ENCODE data around the gene ATRN. TPM values are rescaled to one million over a fixed set of nuclear protein-coding genes. Genes with fewer than 3 reads are reported as not detected.

ATRN gene
- total and polyA plus RNA-seq, 2 experiments from 2014 or later, result 2.2 to 18.3 TPM

DNA sequence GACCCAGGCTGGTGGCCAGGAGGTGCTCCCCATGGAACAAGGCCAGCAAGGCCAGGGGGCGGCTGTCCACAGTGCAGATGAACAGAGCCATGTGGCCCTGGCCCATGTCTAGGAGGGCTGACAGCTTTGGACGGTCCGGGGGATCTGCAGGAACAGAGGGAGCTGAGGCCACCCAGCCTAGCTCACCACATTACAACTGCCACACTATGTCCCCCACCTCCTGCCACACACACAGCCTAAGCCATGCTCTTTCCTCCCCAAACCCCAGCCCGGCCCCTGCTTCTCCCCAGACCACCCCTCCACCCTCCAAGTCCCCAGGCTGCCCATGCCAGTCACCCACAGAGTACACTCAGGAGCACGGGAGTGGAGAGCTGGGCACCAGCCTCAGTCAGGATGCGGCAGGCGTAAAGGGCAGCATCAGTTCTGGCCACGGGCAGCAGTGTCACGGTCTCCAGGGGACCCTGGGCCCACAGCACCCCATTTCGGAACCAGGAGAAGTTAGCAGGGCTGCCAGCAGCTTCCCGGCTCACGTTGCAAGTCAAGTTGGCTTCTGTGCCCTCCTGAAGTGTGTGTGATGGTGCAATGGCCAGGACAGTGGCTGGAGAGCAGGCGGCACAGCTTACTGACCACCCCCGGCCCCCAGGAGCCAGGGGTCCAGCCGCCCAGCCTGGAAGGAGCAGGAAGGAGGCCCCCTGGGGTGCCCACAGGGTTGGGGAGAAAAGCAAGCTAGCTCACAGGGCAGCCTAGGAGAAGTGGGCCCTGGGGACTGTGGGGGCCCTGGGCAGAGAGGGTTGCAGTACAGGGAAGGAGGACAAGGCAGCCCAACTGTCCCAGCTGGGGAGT, 226.1 kb downstream of the ATRN start:
- DNase-seq (ENCODE audit: low spot score) (no peak), ATAC-seq (no peak)
- Histone ChIP-seq H3K4me1 (ENCODE audit: insufficient read depth) (no peaks in the 10 kb centered on the region), H3K9me2 (ENCODE audit: insufficient read depth) (no peaks in the 10 kb centered on the region), H4K20me1 (replicated peaks; ENCODE audit: insufficient read depth) (no peaks in the 10 kb centered on the region), H3K79me2 (replicated peaks; ENCODE audit: insufficient read depth) (no peaks in the 10 kb centered on the region), H3K27me3 (ENCODE audit: insufficient read depth) (no peaks in the 10 kb centered on the region), H3K27ac (ENCODE audit: low read depth) (no peak overlapping the region), H3K4me3 (no peak overlapping the region), H3K36me3 (ENCODE audit: insufficient read depth) (no peaks in the 10 kb centered on the region), H3F3A (replicated peaks; ENCODE audit: low read depth) (no peaks in the 10 kb centered on the region), H3K4me2 (no peak overlapping the region), H2AFZ (no peak overlapping the region)
- no peak overlapping the region for H3K4me3 Mint-ChIP-seq
- no peaks in the 10 kb centered on the region for H3K4me1 Mint-ChIP-seq
- H3K36me3 Mint-ChIP-seq (ENCODE audit: low read depth), result no peaks in the 10 kb centered on the region
- H3K27me3 Mint-ChIP-seq (ENCODE audit: insufficient read depth, low read depth, poor library complexity), result peaks cover 9% of the 10 kb centered on the region
- H3K27ac Mint-ChIP-seq, result no peak overlapping the region
- H3K9me3 Mint-ChIP-seq, result peaks cover 3% of the 10 kb centered on the region; the same call in 1 of the 3 replicates
- TF ChIP-seq ZNF331 (CRISPR knock-in tag; IDR thresholded peaks at IDR 0.05; ENCODE audit: low read depth), result no peak
- no peak for TF ChIP-seq POLR2AphosphoS5 (IDR thresholded peaks at IDR 0.05; ENCODE audit: low read depth)
- TF ChIP-seq, protein P1, sequence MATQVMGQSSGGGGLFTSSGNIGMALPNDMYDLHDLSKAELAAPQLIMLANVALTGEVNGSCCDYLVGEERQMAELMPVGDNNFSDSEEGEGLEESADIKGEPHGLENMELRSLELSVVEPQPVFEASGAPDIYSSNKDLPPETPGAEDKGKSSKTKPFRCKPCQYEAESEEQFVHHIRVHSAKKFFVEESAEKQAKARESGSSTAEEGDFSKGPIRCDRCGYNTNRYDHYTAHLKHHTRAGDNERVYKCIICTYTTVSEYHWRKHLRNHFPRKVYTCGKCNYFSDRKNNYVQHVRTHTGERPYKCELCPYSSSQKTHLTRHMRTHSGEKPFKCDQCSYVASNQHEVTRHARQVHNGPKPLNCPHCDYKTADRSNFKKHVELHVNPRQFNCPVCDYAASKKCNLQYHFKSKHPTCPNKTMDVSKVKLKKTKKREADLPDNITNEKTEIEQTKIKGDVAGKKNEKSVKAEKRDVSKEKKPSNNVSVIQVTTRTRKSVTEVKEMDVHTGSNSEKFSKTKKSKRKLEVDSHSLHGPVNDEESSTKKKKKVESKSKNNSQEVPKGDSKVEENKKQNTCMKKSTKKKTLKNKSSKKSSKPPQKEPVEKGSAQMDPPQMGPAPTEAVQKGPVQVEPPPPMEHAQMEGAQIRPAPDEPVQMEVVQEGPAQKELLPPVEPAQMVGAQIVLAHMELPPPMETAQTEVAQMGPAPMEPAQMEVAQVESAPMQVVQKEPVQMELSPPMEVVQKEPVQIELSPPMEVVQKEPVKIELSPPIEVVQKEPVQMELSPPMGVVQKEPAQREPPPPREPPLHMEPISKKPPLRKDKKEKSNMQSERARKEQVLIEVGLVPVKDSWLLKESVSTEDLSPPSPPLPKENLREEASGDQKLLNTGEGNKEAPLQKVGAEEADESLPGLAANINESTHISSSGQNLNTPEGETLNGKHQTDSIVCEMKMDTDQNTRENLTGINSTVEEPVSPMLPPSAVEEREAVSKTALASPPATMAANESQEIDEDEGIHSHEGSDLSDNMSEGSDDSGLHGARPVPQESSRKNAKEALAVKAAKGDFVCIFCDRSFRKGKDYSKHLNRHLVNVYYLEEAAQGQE (IDR thresholded peaks at IDR 0.05; ENCODE audit: unreplicated experiment), result no peak
- TF ChIP-seq JUNB (IDR thresholded peaks at IDR 0.05; ENCODE audit: unreplicated experiment), result no peak
- no peak for TF ChIP-seq EZH2 (IDR thresholded peaks at IDR 0.05; ENCODE audit: low read depth, unreplicated experiment)
- TF ChIP-seq, protein P2, sequence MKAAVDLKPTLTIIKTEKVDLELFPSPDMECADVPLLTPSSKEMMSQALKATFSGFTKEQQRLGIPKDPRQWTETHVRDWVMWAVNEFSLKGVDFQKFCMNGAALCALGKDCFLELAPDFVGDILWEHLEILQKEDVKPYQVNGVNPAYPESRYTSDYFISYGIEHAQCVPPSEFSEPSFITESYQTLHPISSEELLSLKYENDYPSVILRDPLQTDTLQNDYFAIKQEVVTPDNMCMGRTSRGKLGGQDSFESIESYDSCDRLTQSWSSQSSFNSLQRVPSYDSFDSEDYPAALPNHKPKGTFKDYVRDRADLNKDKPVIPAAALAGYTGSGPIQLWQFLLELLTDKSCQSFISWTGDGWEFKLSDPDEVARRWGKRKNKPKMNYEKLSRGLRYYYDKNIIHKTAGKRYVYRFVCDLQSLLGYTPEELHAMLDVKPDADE (IDR thresholded peaks at IDR 0.05), result no peak

DNA sequence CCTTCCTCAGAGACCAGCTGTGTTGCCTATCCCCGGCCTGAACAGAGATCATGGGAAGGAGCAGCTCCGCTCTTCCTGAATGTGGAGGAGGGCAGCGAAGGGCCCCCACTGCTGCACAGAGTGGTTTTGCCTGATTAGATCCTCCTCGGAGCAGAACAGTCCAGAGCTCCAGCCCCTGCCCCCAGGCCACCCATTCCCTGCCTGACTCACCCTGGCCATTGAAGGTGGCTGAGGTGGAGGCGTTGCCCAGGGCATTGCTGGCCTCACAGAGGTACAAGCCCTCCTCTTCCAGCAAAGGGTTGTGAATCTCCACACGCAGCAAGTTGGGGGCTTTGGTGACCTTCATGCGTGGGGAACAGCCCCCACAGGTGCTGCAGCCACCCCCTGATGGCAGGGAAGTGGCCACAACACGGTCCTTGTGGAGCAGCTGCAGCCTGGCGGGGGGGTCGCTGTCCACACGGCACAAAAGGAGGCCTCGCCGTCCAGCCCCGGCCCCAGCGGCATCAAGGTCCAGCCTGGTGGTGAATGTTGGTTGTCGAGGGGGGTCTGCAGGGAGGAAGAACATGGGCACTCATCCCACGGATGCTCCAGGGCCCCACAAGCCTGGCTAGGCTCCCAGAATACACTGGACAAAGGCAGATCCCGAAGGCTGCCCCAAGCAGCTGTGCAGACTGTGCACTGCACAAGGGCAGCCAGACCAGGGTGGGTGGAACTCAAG, 226.9 kb downstream of the ATRN start:
- Mint-ChIP-seq H3K27ac (no peak overlapping the region), H3K4me3 (no peak overlapping the region), H3K27me3 (ENCODE audit: insufficient read depth, low read depth, poor library complexity) (peaks cover 9% of the 10 kb centered on the region), H3K36me3 (ENCODE audit: low read depth) (no peaks in the 10 kb centered on the region), H3K4me1 (no peaks in the 10 kb centered on the region), H3K9me3 (peaks cover 3% of the 10 kb centered on the region; the same call in 1 of the 3 replicates)
- no peak for TF ChIP-seq EZH2phosphoT487 (IDR thresholded peaks at IDR 0.05; ENCODE audit: unreplicated experiment)
- TF ChIP-seq JUNB (IDR thresholded peaks at IDR 0.05; ENCODE audit: unreplicated experiment), result no peak
- no peak for TF ChIP-seq CREB1 (CRISPR knock-in tag; IDR thresholded peaks at IDR 0.05; ENCODE audit: low read depth)
- TF ChIP-seq STAT1 (IDR thresholded peaks at IDR 0.05; ENCODE audit: unreplicated experiment), result no peak
- Histone ChIP-seq H2AFZ (no peak overlapping the region), H3K36me3 (ENCODE audit: insufficient read depth) (no peaks in the 10 kb centered on the region), H3K4me1 (ENCODE audit: insufficient read depth) (no peaks in the 10 kb centered on the region), H3K9me2 (ENCODE audit: insufficient read depth) (no peaks in the 10 kb centered on the region), H3K79me2 (replicated peaks; ENCODE audit: insufficient read depth) (no peaks in the 10 kb centered on the region), H3K4me2 (no peak overlapping the region), H3K4me3 (no peak overlapping the region), H4K20me1 (replicated peaks; ENCODE audit: insufficient read depth) (no peaks in the 10 kb centered on the region), H3F3A (replicated peaks; ENCODE audit: low read depth) (no peaks in the 10 kb centered on the region), H3K27ac (ENCODE audit: low read depth) (no peak overlapping the region), H3K27me3 (ENCODE audit: insufficient read depth) (no peaks in the 10 kb centered on the region)
- ATAC-seq, result no peak
- DNase-seq (ENCODE audit: low spot score), result no peak
